ENCODE measurements around the gene BCAR1. TPM values are rescaled to one million over a fixed set of nuclear protein-coding genes. Genes with fewer than 3 reads are reported as not detected.
"Not testable (repeated sequence)": the region's sequence is repeated elsewhere in the genome, so short reads cannot be mapped to it uniquely, and the experiment has no call there.

The BCAR1 gene
- total and polyA plus RNA-seq, 10 of the 15 experiments (the other 5 are each of a cell fraction or from before 2014, with no cell fraction given), result 0.13 to 14.1 (median 2.8) TPM; not detected in 1

DNA sequence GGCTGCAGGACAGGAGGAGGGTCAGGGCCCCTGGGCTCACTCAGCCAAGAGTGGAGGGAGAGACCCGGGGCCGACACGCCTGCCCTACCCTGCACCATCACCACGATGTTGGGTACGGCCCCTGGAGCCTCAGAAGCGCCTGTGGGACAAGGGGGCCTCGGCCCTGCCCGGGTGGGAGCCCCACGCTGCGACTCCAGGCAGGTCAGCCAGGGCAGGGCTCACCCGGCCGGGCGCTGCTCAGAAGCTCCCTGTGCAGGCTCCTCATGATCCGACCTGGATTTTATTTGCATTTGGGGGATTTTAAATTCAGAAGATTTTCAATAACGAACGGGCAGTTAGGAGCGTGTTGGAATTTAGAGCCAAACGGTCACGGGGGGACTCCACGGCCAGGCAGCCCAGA is 46.5 kb downstream of the BCAR1 start:
- ATAC-seq; DNase-seq (ENCODE audit: low read depth, low spot score); H3K9ac ChIP-seq (ENCODE audit: control insufficient read depth, insufficient read depth, low read length); CTCF ChIA-PET; H2AFZ ChIP-seq (ENCODE audit: control insufficient read depth, low read depth, low read length); FAIRE-seq; H3K36me3 ChIP-seq (ENCODE audit: control insufficient read depth in 2 of 2, insufficient read depth in 2 of 2, low read length in 1 of 2); H3K27ac ChIP-seq (ENCODE audit: control insufficient read depth, insufficient read depth); H3K27me3 ChIP-seq (replicated peaks in 1 of 2; ENCODE audit: control insufficient read depth in 2 of 2, insufficient read depth in 2 of 2, low read length in 1 of 2); intact Hi-C loops (cut with micrococcal nuclease; ENCODE audit: unreplicated experiment); H3K4me3 ChIP-seq; H3K79me2 ChIP-seq (ENCODE audit: control insufficient read depth, insufficient read depth, low read length); POLR2A ChIA-PET; H3K4me2 ChIP-seq (ENCODE audit: control insufficient read depth, insufficient read depth); H3K4me1 ChIP-seq (ENCODE audit: control insufficient read depth, insufficient read depth, low read length); BruUV-seq (replicated peaks); H4K20me1 ChIP-seq (ENCODE audit: control insufficient read depth, insufficient read depth); H3K9me3 ChIP-seq (replicated peaks; ENCODE audit: control insufficient read depth, insufficient read depth, low read length): not testable (repeated sequence)
- ChIA-PET SMC1A (ENCODE audit: uncharacterized antibody, unreplicated experiment) (interaction anchor here (1.3 kb wide), 1 partner anchor 197 kb away, joined by 4 read pairs; no protein-coding TSS in a partner anchor), RAD21 (ENCODE audit: unreplicated experiment) (interaction anchor here (0.9 kb wide), 1 partner anchor 17 kb away, joined by 3 read pairs; no protein-coding TSS in a partner anchor)
- in situ Hi-C loops (cut with MboI), result loop anchor here (5.0 kb wide), 1 partner anchor 182 kb away; no protein-coding TSS in a partner anchor
- WGBS (ENCODE audit: insufficient coverage, insufficient replicate concordance, low lambda C conversion rate, missing lambda C conversion rate), result no CpG with 5 or more reads among the region's 20 CpGs

DNA sequence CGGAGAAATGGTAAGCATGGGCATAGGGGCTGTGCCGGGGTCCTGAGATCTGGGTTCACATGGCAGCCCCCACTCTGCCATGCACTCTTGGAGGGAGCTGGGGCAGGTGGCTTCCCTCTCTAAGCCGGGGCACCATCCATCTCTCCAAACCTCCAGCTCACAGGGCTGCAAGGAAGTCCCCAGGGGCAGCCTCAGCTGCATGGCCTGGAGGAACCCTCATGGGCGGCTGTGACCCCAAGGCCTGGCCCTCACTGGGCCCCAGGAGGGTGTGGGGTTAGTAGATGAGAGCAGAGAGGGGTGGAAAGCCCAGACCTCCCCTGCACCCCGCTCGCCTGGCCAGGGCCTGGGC is 47.0 kb downstream of the BCAR1 start:
- intact Hi-C loops (cut with micrococcal nuclease; ENCODE audit: unreplicated experiment) (no loop called here), in situ Hi-C loops (cut with MboI) (loop anchor here (5.0 kb wide), 1 partner anchor 183 kb away; no protein-coding TSS in a partner anchor)
- ChIA-PET POLR2A (no interaction called here), CTCF (interaction anchor here (7.9 kb wide), 1 partner anchor 178 kb away, joined by 170 read pairs; no protein-coding TSS in a partner anchor), SMC1A (ENCODE audit: uncharacterized antibody, unreplicated experiment) (interaction anchor here (0.7 to 1.3 kb wide), 2 partner anchors 16 to 197 kb away, joined by 3 to 4 read pairs; no protein-coding TSS in a partner anchor), RAD21 (ENCODE audit: unreplicated experiment) (interaction anchor here (0.9 kb wide), 1 partner anchor 18 kb away, joined by 3 read pairs; no protein-coding TSS in a partner anchor)
- no peak for DNase-seq (ENCODE audit: low read depth, low spot score)
- Histone ChIP-seq H3K79me2 (ENCODE audit: control insufficient read depth, insufficient read depth, low read length) (no peaks in the 10 kb centered on the region), H3K4me2 (ENCODE audit: control insufficient read depth, insufficient read depth) (no peak overlapping the region), H3K27me3 (replicated peaks in 1 of 2; ENCODE audit: control insufficient read depth in 2 of 2, insufficient read depth in 2 of 2, low read length in 1 of 2) (no peaks in the 10 kb centered on the region), H4K20me1 (ENCODE audit: control insufficient read depth, insufficient read depth) (no peaks in the 10 kb centered on the region), H2AFZ (ENCODE audit: control insufficient read depth, low read depth, low read length) (no peak overlapping the region), H3K4me1 (ENCODE audit: control insufficient read depth, insufficient read depth, low read length) (peaks cover 8% of the 10 kb centered on the region), H3K9me3 (replicated peaks; ENCODE audit: control insufficient read depth, insufficient read depth, low read length) (no peaks in the 10 kb centered on the region), H3K9ac (ENCODE audit: control insufficient read depth, insufficient read depth, low read length) (no peak overlapping the region), H3K4me3 (no peak overlapping the region), H3K27ac (ENCODE audit: control insufficient read depth, insufficient read depth) (no peak overlapping the region), H3K36me3 (ENCODE audit: control insufficient read depth in 2 of 2, insufficient read depth in 2 of 2, low read length in 1 of 2) (no peaks in the 10 kb centered on the region)
- no peak for ATAC-seq
- FAIRE-seq, result no peak
- TF ChIP-seq, protein P1, sequence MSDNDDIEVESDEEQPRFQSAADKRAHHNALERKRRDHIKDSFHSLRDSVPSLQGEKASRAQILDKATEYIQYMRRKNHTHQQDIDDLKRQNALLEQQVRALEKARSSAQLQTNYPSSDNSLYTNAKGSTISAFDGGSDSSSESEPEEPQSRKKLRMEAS (IDR thresholded peaks at IDR 0.05; ENCODE audit: low read depth, low read length), result no peak
- no peak for TF ChIP-seq SMAD1 (IDR thresholded peaks at IDR 0.05; ENCODE audit: low read depth, partially characterized antibody)
- BruUV-seq (replicated peaks), result no TSS peak
- 52% methylated on average over 4 of the region's 6 CpGs for WGBS (ENCODE audit: insufficient coverage, insufficient replicate concordance, low lambda C conversion rate, missing lambda C conversion rate)
